Endothelial cell of hepatic sinusoid (primary cell): ENCODE results near the gene ERFL.

ENCODE experiments used
- in situ Hi-C: cut with HindIII; loops from 2 replicates; pipeline ENCODE4 v1.10.0; 2017; ENCODE audit warnings: low sequenced_read_pairs

ERFL gene

GRCh38 chr19:41903193-41903953 is 24.9 kb downstream of the ERFL start:
- in situ Hi-C loops = no loop called here

GRCh38 chr19:41902594-41902993 is 25.7 kb downstream of the ERFL start:
- in situ Hi-C loops = no loop called here

- in situ Hi-C loops = no loop called here
These were observed 26.4 kb downstream of the ERFL start for GRCh38 chr19:41901707-41902360.

- in situ Hi-C loops = loop anchor here (10.0 kb wide), 1 partner anchor 57 kb away; the partner anchor contains the start of gene RABAC1
These were observed 30.0 kb downstream of the ERFL start for GRCh38 chr19:41898235-41898634.

GRCh38 chr19:41897820-41898219 is 30.4 kb downstream of the ERFL start:
- in situ Hi-C loops = loop anchor here (10.0 kb wide), 1 partner anchor 57 kb away; the partner anchor contains the start of gene RABAC1

GRCh38 chr19:41897181-41897580 is 31.1 kb downstream of the ERFL start:
- in situ Hi-C loops = loop anchor here (10.0 kb wide), 1 partner anchor 58 kb away; the partner anchor contains the start of gene RABAC1

GRCh38 chr19:41896581-41896942 is 31.7 kb downstream of the ERFL start:
- in situ Hi-C loops = loop anchor here (10.0 kb wide), 1 partner anchor 58 kb away; the partner anchor contains the start of gene RABAC1

- in situ Hi-C loops = loop anchor here (10.0 kb wide), 1 partner anchor 59 kb away; the partner anchor contains the start of gene RABAC1
These were observed 32.3 kb downstream of the ERFL start for GRCh38 chr19:41895745-41896580.

GRCh38 chr19:41894350-41894749 is 33.9 kb downstream of the ERFL start:
- in situ Hi-C loops = loop anchor here (10.0 kb wide), 1 partner anchor 60 kb away; the partner anchor contains the start of gene RABAC1

- in situ Hi-C loops = loop anchor here (10.0 kb wide), 1 partner anchor 61 kb away; the partner anchor contains the start of gene RABAC1
These were observed 34.4 kb downstream of the ERFL start for GRCh38 chr19:41893899-41894298.

GRCh38 chr19:41892173-41892902 is 35.9 kb downstream of the ERFL start:
- in situ Hi-C loops = loop anchor here (10.0 kb wide), 1 partner anchor 62 kb away; the partner anchor contains the start of gene RABAC1

- in situ Hi-C loops = loop anchor here (10.0 kb wide), 1 partner anchor 64 kb away; the partner anchor contains the start of gene RABAC1
These were observed 37.3 kb downstream of the ERFL start for GRCh38 chr19:41890936-41891335.

- in situ Hi-C loops = loop anchor here (10.0 kb wide), 1 partner anchor 65 kb away; the partner anchor contains the start of gene RABAC1
These were observed 38.4 kb downstream of the ERFL start for GRCh38 chr19:41889896-41890295.

GRCh38 chr19:41888926-41889325 is 39.3 kb downstream of the ERFL start:
- in situ Hi-C loops = no loop called here

GRCh38 chr19:41887711-41888382 is 40.4 kb downstream of the ERFL start:
- in situ Hi-C loops = no loop called here

- in situ Hi-C loops = no loop called here
These were observed 41.2 kb downstream of the ERFL start for GRCh38 chr19:41886761-41887710.

- in situ Hi-C loops = no loop called here
These were observed 44.2 kb downstream of the ERFL start for GRCh38 chr19:41883821-41884733.
